Measurements from ENCODE around the gene NRTN.

The NRTN gene

DNA sequence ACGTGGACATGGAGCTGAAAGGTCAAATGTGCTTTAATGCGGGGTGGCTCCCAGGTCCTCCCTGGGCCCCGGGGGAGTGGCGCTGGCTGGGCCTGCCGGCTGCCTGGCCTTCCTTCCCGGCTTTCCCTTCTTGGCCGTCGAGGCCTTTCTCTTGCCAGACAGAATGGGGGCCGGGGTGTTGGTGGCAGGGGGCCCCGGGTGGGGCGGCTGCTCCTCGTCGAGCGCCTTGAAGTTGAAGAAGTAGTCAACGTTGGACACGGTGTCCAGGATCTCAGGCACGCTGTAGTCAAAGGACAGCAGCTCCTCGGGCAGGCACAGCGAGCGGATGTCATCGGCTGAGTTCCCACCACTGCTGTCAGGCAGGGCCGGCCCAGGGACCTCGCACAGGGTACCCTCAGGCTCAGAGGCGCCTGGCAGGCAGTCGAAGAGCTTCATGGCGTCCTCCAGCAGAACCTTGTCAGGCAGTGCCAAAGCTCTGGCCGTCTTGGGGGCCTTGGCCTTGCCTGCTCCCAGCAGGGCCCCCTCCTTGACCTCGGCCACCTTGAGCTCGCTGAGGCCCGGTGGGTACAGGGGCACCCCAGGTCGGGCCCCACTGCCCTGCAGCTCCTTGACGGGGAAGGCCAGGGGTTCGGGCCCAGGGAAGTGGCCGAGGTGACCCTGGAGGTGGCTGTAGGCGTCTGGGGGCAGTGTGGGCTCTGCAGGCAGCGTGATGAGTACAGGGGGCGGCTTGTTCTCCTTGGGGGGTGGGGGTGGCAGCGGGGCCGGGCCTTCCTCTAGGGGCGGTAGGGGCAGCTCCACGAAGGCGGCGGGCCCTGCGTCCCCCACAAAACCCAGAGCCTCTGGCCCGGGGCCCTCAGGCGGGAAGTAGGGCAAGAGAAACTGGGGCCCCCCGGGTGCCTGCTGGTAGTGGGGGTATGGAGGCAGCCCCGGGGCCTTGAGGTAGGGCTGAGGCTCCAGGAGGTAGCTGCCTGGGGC lies 21.6 kb upstream of the NRTN start:
- no peaks in the 10 kb centered on the region for H3K79me2 ChIP-seq (ENCODE audit: insufficient read depth, low read length)
- no peaks in the 10 kb centered on the region for H3K27me3 ChIP-seq (ENCODE audit: insufficient read depth, low read length, poor library complexity)
- no peak overlapping the region for H3K27ac ChIP-seq (ENCODE audit: low read length)
- DNase-seq: no peak
- H4K20me1 ChIP-seq (ENCODE audit: insufficient read depth, low read length): peaks cover 35% of the 10 kb centered on the region
- H3K36me3 ChIP-seq (ENCODE audit: insufficient read depth, low read length): peaks cover 47% of the 10 kb centered on the region
- no peak overlapping the region for H3K4me2 ChIP-seq (ENCODE audit: insufficient read depth, low read length)
- TF ChIP-seq, protein P1, sequence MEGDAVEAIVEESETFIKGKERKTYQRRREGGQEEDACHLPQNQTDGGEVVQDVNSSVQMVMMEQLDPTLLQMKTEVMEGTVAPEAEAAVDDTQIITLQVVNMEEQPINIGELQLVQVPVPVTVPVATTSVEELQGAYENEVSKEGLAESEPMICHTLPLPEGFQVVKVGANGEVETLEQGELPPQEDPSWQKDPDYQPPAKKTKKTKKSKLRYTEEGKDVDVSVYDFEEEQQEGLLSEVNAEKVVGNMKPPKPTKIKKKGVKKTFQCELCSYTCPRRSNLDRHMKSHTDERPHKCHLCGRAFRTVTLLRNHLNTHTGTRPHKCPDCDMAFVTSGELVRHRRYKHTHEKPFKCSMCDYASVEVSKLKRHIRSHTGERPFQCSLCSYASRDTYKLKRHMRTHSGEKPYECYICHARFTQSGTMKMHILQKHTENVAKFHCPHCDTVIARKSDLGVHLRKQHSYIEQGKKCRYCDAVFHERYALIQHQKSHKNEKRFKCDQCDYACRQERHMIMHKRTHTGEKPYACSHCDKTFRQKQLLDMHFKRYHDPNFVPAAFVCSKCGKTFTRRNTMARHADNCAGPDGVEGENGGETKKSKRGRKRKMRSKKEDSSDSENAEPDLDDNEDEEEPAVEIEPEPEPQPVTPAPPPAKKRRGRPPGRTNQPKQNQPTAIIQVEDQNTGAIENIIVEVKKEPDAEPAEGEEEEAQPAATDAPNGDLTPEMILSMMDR (IDR thresholded peaks at IDR 0.05; ENCODE audit: borderline replicate concordance, extremely low read depth, low read length, poor library complexity, severe bottlenecking): no peak
- TF ChIP-seq EZH2 (IDR thresholded peaks at IDR 0.05; ENCODE audit: borderline replicate concordance, low read depth, low read length, severe bottlenecking): no peak
- no peak overlapping the region for H2AFZ ChIP-seq (ENCODE audit: low read depth, low read length)
- H3K4me1 ChIP-seq (ENCODE audit: insufficient read depth, low read length): no peaks in the 10 kb centered on the region
- H3K4me3 ChIP-seq (ENCODE audit: low read depth in 1 of 2, low read length in 2 of 2): no peak overlapping the region
- no peak overlapping the region for H3K9ac ChIP-seq (ENCODE audit: low read depth, low read length)
- ATAC-seq (ENCODE audit: insufficient read depth, low read depth): 0 out of 3 replicates have a peak, but pooled peaks have one; percentile 20
- H3K9me3 ChIP-seq (ENCODE audit: insufficient read depth, low read length, severe bottlenecking): no peaks in the 10 kb centered on the region

DNA sequence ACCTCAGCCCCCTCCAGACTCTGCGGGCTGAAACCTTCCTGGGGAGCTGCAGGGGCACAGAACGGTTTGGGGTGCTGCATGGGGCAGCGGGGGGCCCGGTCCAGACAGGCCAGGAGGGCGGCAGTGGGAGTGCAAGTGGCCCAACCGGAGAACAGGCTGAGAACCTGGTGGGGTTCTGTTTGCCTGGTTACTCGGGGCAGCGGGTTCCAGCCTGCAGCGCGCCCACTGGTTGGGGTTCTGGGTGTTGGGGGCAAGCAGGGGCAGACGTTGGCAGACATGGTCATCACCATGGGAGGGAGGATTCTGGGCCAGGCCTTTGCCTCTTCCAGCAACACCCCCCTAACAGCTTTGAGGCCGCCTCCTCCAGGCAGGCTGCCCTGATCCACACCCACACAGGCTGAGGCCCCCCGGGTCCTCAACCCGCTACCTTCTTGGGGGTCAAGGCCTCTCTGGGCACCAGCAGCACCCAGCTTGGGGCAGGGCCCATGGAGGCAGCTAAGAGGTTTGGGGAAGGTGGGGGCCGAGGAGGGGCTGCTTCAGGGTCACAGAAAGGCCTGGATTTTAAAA lies 20.2 kb upstream of the NRTN start, which contains the start of gene PRR22:
Gene PRR22 (minus strand): TSS at position 166 of the 567 bp plus-strand sequence. CDS start 86 bp downstream, at position 80.
- H3K27ac ChIP-seq (ENCODE audit: low read length): no peak within 1 kb of the TSS
- H3K9me3 ChIP-seq (ENCODE audit: insufficient read depth, low read length, severe bottlenecking): no peaks in the 10 kb centered on the region
- H3K79me2 ChIP-seq (ENCODE audit: insufficient read depth, low read length): peaks cover 7% of the 10 kb centered on the region
- H3K36me3 ChIP-seq (ENCODE audit: insufficient read depth, low read length): peaks cover 61% of the 10 kb centered on the region
- no peak for TF ChIP-seq EZH2 (IDR thresholded peaks at IDR 0.05; ENCODE audit: borderline replicate concordance, low read depth, low read length, severe bottlenecking)
- TF ChIP-seq, protein P1 (IDR thresholded peaks at IDR 0.05; ENCODE audit: borderline replicate concordance, extremely low read depth, low read length, poor library complexity, severe bottlenecking): no peak
- peaks cover 46% of the 10 kb centered on the region for H4K20me1 ChIP-seq (ENCODE audit: insufficient read depth, low read length)
- ATAC-seq (ENCODE audit: insufficient read depth, low read depth) (no peak), DNase-seq (no peak)
- no peak within 1 kb of the TSS for H3K9ac ChIP-seq (ENCODE audit: low read depth, low read length)
- peaks cover 8% of the 10 kb centered on the region; the same call in 1 of the 2 replicates for H3K4me1 ChIP-seq (ENCODE audit: insufficient read depth, low read length)
- H3K27me3 ChIP-seq (ENCODE audit: insufficient read depth, low read length, poor library complexity): no peaks in the 10 kb centered on the region
- H3K4me3 ChIP-seq (ENCODE audit: low read depth in 1 of 2, low read length in 2 of 2): no peak within 1 kb of the TSS
- H2AFZ ChIP-seq (ENCODE audit: low read depth, low read length): no peak within 1 kb of the TSS
- H3K4me2 ChIP-seq (ENCODE audit: insufficient read depth, low read length): no peak within 1 kb of the TSS

DNA sequence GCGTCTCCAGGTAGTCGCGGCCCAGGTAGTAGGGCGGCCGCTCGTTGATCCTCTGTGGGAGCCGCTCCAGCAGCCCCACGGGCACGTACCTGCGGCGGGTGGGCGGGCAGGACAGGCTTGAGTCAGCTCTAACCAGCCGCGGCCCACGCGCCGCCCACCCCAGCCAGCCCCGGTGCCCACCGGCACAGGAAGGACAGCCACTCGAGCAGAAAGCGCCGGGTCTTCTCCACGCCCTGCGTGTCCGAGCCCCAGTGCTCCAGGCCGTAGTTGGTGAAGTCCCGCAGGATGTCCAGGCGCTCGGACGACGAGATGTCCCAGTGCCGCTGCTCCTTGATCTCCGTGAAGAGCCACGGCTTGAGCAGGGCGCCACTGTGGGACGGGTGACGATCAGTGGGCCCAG lies 19.4 kb upstream of the NRTN start:
- TF ChIP-seq EZH2 (IDR thresholded peaks at IDR 0.05; ENCODE audit: borderline replicate concordance, low read depth, low read length, severe bottlenecking): no peak
- TF ChIP-seq, protein P1 (IDR thresholded peaks at IDR 0.05; ENCODE audit: borderline replicate concordance, extremely low read depth, low read length, poor library complexity, severe bottlenecking): no peak
- no peaks in the 10 kb centered on the region for H3K27me3 ChIP-seq (ENCODE audit: insufficient read depth, low read length, poor library complexity)
- ATAC-seq (ENCODE audit: insufficient read depth, low read depth) (no peak), DNase-seq (no peak)
- H3K4me1 ChIP-seq (ENCODE audit: insufficient read depth, low read length): peaks cover 16% of the 10 kb centered on the region
- H4K20me1 ChIP-seq (ENCODE audit: insufficient read depth, low read length): peaks cover 53% of the 10 kb centered on the region
- peaks cover 15% of the 10 kb centered on the region for H3K79me2 ChIP-seq (ENCODE audit: insufficient read depth, low read length)
- H3K9me3 ChIP-seq (ENCODE audit: insufficient read depth, low read length, severe bottlenecking): no peaks in the 10 kb centered on the region
- peaks cover 67% of the 10 kb centered on the region for H3K36me3 ChIP-seq (ENCODE audit: insufficient read depth, low read length)
- H3K4me3 ChIP-seq (ENCODE audit: low read depth in 1 of 2, low read length in 2 of 2): no peak overlapping the region
- no peak overlapping the region for H3K9ac ChIP-seq (ENCODE audit: low read depth, low read length)
- H3K27ac ChIP-seq (ENCODE audit: low read length): no peak overlapping the region
- no peak overlapping the region for H3K4me2 ChIP-seq (ENCODE audit: insufficient read depth, low read length)
- H2AFZ ChIP-seq (ENCODE audit: low read depth, low read length): no peak overlapping the region
